H1 (cell line): ENCODE data around the gene CYP46A1. TPM values are rescaled to one million over a fixed set of nuclear protein-coding genes. Genes with fewer than 3 reads are reported as not detected.

Source experiments
- CTCF ChIA-PET: fragments of 300-600 bp; sonication (Branson Sonifier 250); formaldehyde crosslinking; loops from one replicate; lab custom pipeline; 2021; ENCODE audit not compliant: partially characterized antibody; lab: Charles Lee
- POLR2A ChIA-PET: fragments of 300-600 bp; sonication (Branson Sonifier 250); formaldehyde crosslinking; loops from one replicate; lab custom pipeline; 2021; ENCODE audit warnings: inconsistent platforms; ENCODE audit not compliant: partially characterized antibody; lab: Charles Lee
- DNase-seq, 2 experiments: peaks; one replicate each; pipeline versions ENCODE4 v3.0.0 to v3.0.0-alpha.2; 2010 to 2022; ENCODE audit warnings: low spot score in 2 of 2, low read depth in 1 of 2, mixed read lengths in 1 of 2
- FAIRE-seq: peaks from 2 replicates; lab custom pipeline; 2011; peaks lifted over from hg19 to GRCh38; lab: Jason Lieb, UNC
- H2AFZ ChIP-seq: 2 replicates; pipeline ENCODE4 v1.8.1; 2012; ENCODE audit warnings: low read length, inconsistent platforms
- H2AK5ac ChIP-seq: 2 replicates; pipeline ENCODE4 v1.6.1; 2013; ENCODE audit warnings: low read depth, low read length
- H2BK120ac ChIP-seq: replicated peaks from 2 replicates; pipeline ENCODE3; 2013; ENCODE audit warnings: low read depth, low read length, inconsistent platforms
- H2BK12ac ChIP-seq: 2 replicates; pipeline ENCODE4 v1.6.1; 2013; ENCODE audit warnings: low read depth, low read length
- H2BK15ac ChIP-seq: 2 replicates; pipeline ENCODE4 v1.6.1; 2013; ENCODE audit warnings: low read length
- H2BK20ac ChIP-seq: 2 replicates; pipeline ENCODE4 v1.6.1; 2013; ENCODE audit warnings: low read length
- H2BK5ac ChIP-seq: 2 replicates; pipeline ENCODE4 v1.6.1; 2013; ENCODE audit warnings: low read depth, low read length
- H3K14ac ChIP-seq: 2 replicates; pipeline ENCODE4 v1.6.1; 2013; ENCODE audit warnings: inconsistent platforms; ENCODE audit not compliant: insufficient read length
- H3K18ac ChIP-seq: 2 replicates; pipeline ENCODE4 v1.6.1; 2013; ENCODE audit warnings: low read length; ENCODE audit errors: extremely low read depth
- H3K23ac ChIP-seq: 2 replicates; pipeline ENCODE4 v1.6.1; 2013; ENCODE audit warnings: inconsistent platforms; ENCODE audit not compliant: insufficient read length
- H3K23me2 ChIP-seq: 2 replicates; pipeline ENCODE4 v1.6.1; 2013; ENCODE audit warnings: low read depth, low read length
- H3K27ac ChIP-seq: 2 replicates; pipeline ENCODE4 v1.6.1; 2011; ENCODE audit warnings: low read depth, low read length, inconsistent platforms
- H3K27me3 ChIP-seq, 4 experiments: replicated peaks in 1 of 4; 1 replicate in 1 of 4; 2 replicates in 3 of 4; pipeline versions ENCODE4 v1.6.1 to v1.8.1; 2011 to 2013; ENCODE audit warnings: low read length in 3 of 4, mild to moderate bottlenecking in 3 of 4, inconsistent platforms in 2 of 4, mixed read lengths in 2 of 4, moderate library complexity in 1 of 4; ENCODE audit not compliant: control insufficient read depth in 3 of 4, insufficient read depth in 3 of 4; ENCODE audit errors: extremely low read depth in 1 of 4
- H3K36me3 ChIP-seq, 4 experiments: 2 replicates each; pipeline versions ENCODE4 v1.6.1 to v1.8.1; 2011 to 2013; ENCODE audit warnings: mild to moderate bottlenecking in 4 of 4, low read length in 3 of 4, moderate library complexity in 2 of 4, control low read depth in 1 of 4, inconsistent platforms in 1 of 4; ENCODE audit not compliant: insufficient read depth in 4 of 4, control insufficient read depth in 2 of 4
- H3K4ac ChIP-seq: replicated peaks from 2 replicates; pipeline ENCODE3; 2013; ENCODE audit warnings: low read length, low read depth, mixed read lengths, inconsistent platforms; ENCODE audit not compliant: insufficient read length
- H3K4me1 ChIP-seq, 4 experiments: replicated peaks in 1 of 4; 1 replicate in 1 of 4; 2 replicates in 3 of 4; pipeline versions ENCODE4 v1.6.1 to v1.8.1; 2011 to 2013; ENCODE audit warnings: low read length in 3 of 4, inconsistent platforms in 2 of 4, mixed read lengths in 1 of 4; ENCODE audit not compliant: insufficient read depth in 4 of 4, control insufficient read depth in 3 of 4
- H3K4me2 ChIP-seq, 2 experiments: 2 replicates each; pipeline versions ENCODE4 v1.6.1 to v1.8.1; 2011 to 2013; ENCODE audit warnings: low read depth in 2 of 2, low read length in 2 of 2, control low read depth in 1 of 2, inconsistent platforms in 1 of 2, mild to moderate bottlenecking in 1 of 2; ENCODE audit not compliant: insufficient read depth in 1 of 2
- H3K4me3 ChIP-seq, 4 experiments: fragments of 200-600, 300-600 bp in 1 of 4; sonication (generic), shearing (Covaris generic), sonication (Bioruptor Twin) in 1 of 4; 2 replicates each; pipeline versions ENCODE4 v1.5.1 to v1.8.1; 2011 to 2016; ENCODE audit warnings: low read length in 4 of 4, low read depth in 3 of 4, control low read depth in 2 of 4, inconsistent platforms in 2 of 4, mild to moderate bottlenecking in 2 of 4, mixed read lengths in 1 of 4, moderate library complexity in 1 of 4; ENCODE audit not compliant: insufficient read depth in 2 of 4; ENCODE audit errors: extremely low read depth in 1 of 4
- H3K56ac ChIP-seq: replicated peaks from 2 replicates; pipeline ENCODE3; 2013; ENCODE audit warnings: low read depth, mild to moderate bottlenecking, mixed read lengths, low read length, inconsistent platforms; ENCODE audit not compliant: insufficient read length
- H3K79me1 ChIP-seq: 2 replicates; pipeline ENCODE4 v1.6.1; 2013; ENCODE audit warnings: low read depth, low read length, control low read depth
- H3K79me2 ChIP-seq, 2 experiments: 2 replicates each; pipeline versions ENCODE4 v1.6.1 to v1.8.1; 2012 to 2013; ENCODE audit warnings: low read length in 2 of 2, mild to moderate bottlenecking in 2 of 2, inconsistent platforms in 1 of 2; ENCODE audit not compliant: insufficient read depth in 2 of 2, control insufficient read depth in 1 of 2
- H3K9ac ChIP-seq, 4 experiments: replicated peaks in 1 of 4; 1 replicate in 1 of 4; 2 replicates in 3 of 4; pipeline versions ENCODE4 v1.6.1 to v1.8.1; 2011 to 2013; ENCODE audit warnings: low read depth in 3 of 4, low read length in 3 of 4, control low read depth in 2 of 4, mild to moderate bottlenecking in 2 of 4, moderate library complexity in 2 of 4, inconsistent platforms in 1 of 4; ENCODE audit errors: extremely low read depth in 1 of 4
- H3K9me3 ChIP-seq, 2 experiments: 2 replicates each; pipeline versions ENCODE4 v1.6.1 to v1.8.1; 2012 to 2013; ENCODE audit warnings: mild to moderate bottlenecking in 2 of 2, moderate library complexity in 2 of 2, control low read depth in 1 of 2, inconsistent platforms in 1 of 2, low read depth in 1 of 2, low read length in 1 of 2, mixed read lengths in 1 of 2; ENCODE audit not compliant: insufficient read depth in 2 of 2
- H4K20me1 ChIP-seq, 2 experiments: replicated peaks in 1 of 2; 2 replicates each; pipeline versions ENCODE3 to v1.8.1; 2011 to 2013; ENCODE audit warnings: inconsistent platforms in 2 of 2, low read length in 2 of 2, mild to moderate bottlenecking in 1 of 2; ENCODE audit not compliant: insufficient read depth in 2 of 2, control insufficient read depth in 1 of 2
- H4K5ac ChIP-seq: 2 replicates; pipeline ENCODE4 v1.6.1; 2013; ENCODE audit warnings: low read length, low read depth, mixed read lengths, inconsistent platforms; ENCODE audit not compliant: insufficient read length
- H4K8ac ChIP-seq: 2 replicates; pipeline ENCODE4 v1.8.0; 2013; ENCODE audit warnings: mild to moderate bottlenecking, moderate library complexity, low read length, inconsistent platforms; ENCODE audit not compliant: insufficient read depth; ENCODE audit errors: extremely low read depth
- H4K91ac ChIP-seq: replicated peaks from 2 replicates; pipeline ENCODE3; 2013; ENCODE audit warnings: low read length, mixed read lengths, inconsistent platforms; ENCODE audit not compliant: insufficient read length
- BACH1 ChIP-seq: IDR thresholded peaks from 2 replicates; pipeline ENCODE4 v1.6.1; 2012; ENCODE audit warnings: low read length, improper control_type of control experiment
- BCL11A ChIP-seq, 2 experiments: IDR thresholded peaks; one replicate each; pipeline ENCODE4 v1.6.1; 2011; ENCODE audit warnings: low read depth in 2 of 2, low read length in 2 of 2, mild to moderate bottlenecking in 2 of 2
- CBX5 ChIP-seq: fragments of 300-800, 300-1000 bp; sonication (generic); IDR thresholded peaks from 2 replicates; pipeline ENCODE4 v1.7.1; 2016; ENCODE audit warnings: antibody characterized with exemption, low read length, low read depth
- EZH2 ChIP-seq: fragments of 200-600 bp; sonication (generic); IDR thresholded peaks from 2 replicates; pipeline ENCODE4 v1.7.1; 2012; ENCODE audit warnings: low read depth, mild to moderate bottlenecking, moderate library complexity, low read length, inconsistent platforms; ENCODE audit not compliant: severe bottlenecking
- SAP30 ChIP-seq: fragments of 300-600 bp; sonication (generic); IDR thresholded peaks from 2 replicates; pipeline ENCODE4 v1.7.1; 2012; ENCODE audit warnings: low read length, moderate library complexity, mild to moderate bottlenecking, inconsistent platforms; ENCODE audit not compliant: insufficient read depth, insufficient replicate concordance
- SIX5 ChIP-seq: IDR thresholded peaks from 2 replicates; pipeline ENCODE4 v1.6.1; 2011; ENCODE audit warnings: mild to moderate bottlenecking, low read depth, low read length
- TAF7 ChIP-seq: optimal IDR thresholded peaks from 2 replicates; pipeline ENCODE3; 2011; ENCODE audit warnings: low read depth, mild to moderate bottlenecking, inconsistent platforms, low read length, moderate library complexity, borderline replicate concordance
- WGBS, 2 experiments: shearing (Covaris generic) in 1 of 2; methylation state at CpG; one replicate each; pipeline versions ENCODE4 v1.1.6 to v1.1.7; 2013 to 2015; ENCODE audit warnings: low lambda C conversion rate in 2 of 2, mixed read lengths in 2 of 2, inconsistent platforms in 1 of 2, low coverage in 1 of 2, missing lambda C conversion rate in 1 of 2; ENCODE audit not compliant: insufficient replicate concordance in 2 of 2, insufficient coverage in 1 of 2, insufficient read length in 1 of 2; ENCODE audit errors: extremely low coverage in 1 of 2, missing lambda C conversion rate in 1 of 2; 5-methylcytosine and 5-hydroxymethylcytosine counted together
- polyA plus RNA-seq, 7 experiments: library from polyadenylated mRNA; depleted of rRNA in 3 of 7; stranded (reverse) in 5 of 7; unstranded in 2 of 7; fragments of >200 nt in 5 of 7; fragments of 200-250 nt in 2 of 7; gene quantifications; 1 replicate in 5 of 7; 2 replicates in 1 of 7; 4 replicates in 1 of 7; pipeline versions ENCODE4 v1.2.1 to v1.2.3, GENCODE V29; 2011 to 2013; ENCODE audit warnings: missing spikeins in 2 of 7, mixed read lengths in 2 of 7
- total RNA-seq: library from RNA; stranded (reverse); fragmentation: NEBNext Ultra II Directional; extraction: Animal tissue kit (Norgen Biotek cat#: 25700); gene quantifications from 2 replicates; pipeline ENCODE4 v1.2.1, GENCODE V29; 2021

CYP46A1 gene
- total and polyA plus RNA-seq, 2 of the 8 experiments (the other 6 are each of a cell fraction or from before 2014, with no cell fraction given), result 0.41 to 1.3 TPM

GRCh38 chr14:99752486-99753121 is 68.5 kb downstream of the CYP46A1 start:
- Histone ChIP-seq H3K56ac (no peak overlapping the region), H4K20me1 (no peaks in the 10 kb centered on the region), H3K4ac (no peak overlapping the region), H3K4me2 (no peak overlapping the region), H3K23me2 (no peaks in the 10 kb centered on the region), H3K4me3 (no peak overlapping the region), H2AFZ (no peak overlapping the region), H3K9ac (no peak overlapping the region), H3K23ac (no peak overlapping the region), H2BK12ac (0 out of 2 replicates have a peak overlapping the region, but pooled peaks have one; percentile 33), H4K5ac (no peak overlapping the region), H3K27me3 (no peaks in the 10 kb centered on the region), H3K4me1 (peaks cover 0 to 4% (median 2%) of the 10 kb centered on the region in 4 experiments; a peak in 2 of 7 replicates), H2BK120ac (no peak overlapping the region), H3K9me3 (no peaks in the 10 kb centered on the region), H4K91ac (no peak overlapping the region), H3K18ac (no peak overlapping the region; the same call in 1 of the 2 replicates), H3K79me1 (no peaks in the 10 kb centered on the region), H2BK20ac (no peak overlapping the region), H3K36me3 (no peaks in the 10 kb centered on the region), H3K27ac (no peak overlapping the region), H3K14ac (no peak overlapping the region), H2BK15ac (peak overlapping the region; percentile 31; the same call in 1 of the 2 replicates), H2AK5ac (no peak overlapping the region), H4K8ac (no peak overlapping the region), H2BK5ac (no peak overlapping the region; the same call in 1 of the 2 replicates), H3K79me2 (no peaks in the 10 kb centered on the region)
- no peak for FAIRE-seq
- TF ChIP-seq SIX5 (no peak), TAF7 (no peak), BCL11A (IDR thresholded peaks at IDR 0.05; ENCODE audit: low read depth in 2 of 2, low read length in 2 of 2) (no peak), EZH2 (no peak), CBX5 (no peak), SAP30 (no peak), BACH1 (no peak)
- ChIA-PET POLR2A (interaction anchor here (1.2 kb wide), 1 partner anchor 22 kb away, joined by 3 read pairs; no protein-coding TSS in a partner anchor), CTCF (interaction anchor here (0.7 to 17.3 kb wide), 14 partner anchors 9 to 165 kb away, joined by 3 to 237 read pairs (median 5); no protein-coding TSS in a partner anchor)
- DNase-seq, result no peak
- 85% methylated on average over 9 of the region's 9 CpGs; no CpG with 5 or more reads in 1 of the 2 experiments for WGBS, 2 experiments
